Measurements from ENCODE around the gene PHTF1. TPM values are rescaled to one million over a fixed set of nuclear protein-coding genes. Genes with fewer than 3 reads are reported as not detected.

Gene PHTF1
- total RNA-seq, 4 donors from 2014 or later, result 1.5 to 17.8 (median 6.9) TPM

GRCh38 chr1:113692342-113692741, 66.9 kb downstream of the PHTF1 start:
- intact Hi-C loops (cut with DNase I; ENCODE audit: low total_unique reads), result no loop called here
- Histone ChIP-seq H3K4me3 (no peak overlapping the region), H3K9me3 (peaks cover 9 to 11% of the 10 kb centered on the region in 2 donors), H3K27ac (no peak overlapping the region), H3K36me3 (peaks cover 0 to 23% (median 2%) of the 10 kb centered on the region in 4 donors), H3K27me3 (no peaks in the 10 kb centered on the region), H3K4me1 (no peaks in the 10 kb centered on the region)
- DNase-seq, result no peak
- no peak for TF ChIP-seq CTCF (IDR thresholded peaks at IDR 0.05)
- no peak for TF ChIP-seq POLR2A (IDR thresholded peaks at IDR 0.05)
- TF ChIP-seq POLR2AphosphoS5 (IDR thresholded peaks at IDR 0.05), result no peak
- no peak for TF ChIP-seq EP300 (IDR thresholded peaks at IDR 0.05; ENCODE audit: low read depth)
- in situ Hi-C loops (cut with MboI; ENCODE audit: low pct_ligation_motif_present in 1 of 4, low pct_unique_long_range_greater_than_20kb in 1 of 4, low sequenced_read_pairs in 3 of 4), result loop anchor here in 1 of 4 donors (25.0 kb wide), 1 partner anchor 580 kb away; no protein-coding TSS in a partner anchor
- 70 to 81% methylated on average over 2 of the region's 2 CpGs for WGBS, 2 donors (ENCODE audit: low coverage in 1 of 2)

- TF ChIP-seq POLR2AphosphoS5 (IDR thresholded peaks at IDR 0.05) (no peak), CTCF (IDR thresholded peaks at IDR 0.05) (no peak), EP300 (IDR thresholded peaks at IDR 0.05; ENCODE audit: low read depth) (no peak), POLR2A (IDR thresholded peaks at IDR 0.05) (no peak)
- intact Hi-C loops (cut with DNase I; ENCODE audit: low total_unique reads), result no loop called here
- DNase-seq, result no peak
- WGBS, 2 donors (ENCODE audit: low coverage in 1 of 2), result 92 to 100% methylated on average over 2 of the region's 2 CpGs
- Histone ChIP-seq H3K27me3 (no peaks in the 10 kb centered on the region), H3K4me1 (no peaks in the 10 kb centered on the region), H3K4me3 (no peak overlapping the region), H3K36me3 (peaks cover 0 to 23% (median 1%) of the 10 kb centered on the region in 4 donors), H3K9me3 (peaks cover 9 to 11% of the 10 kb centered on the region in 2 donors), H3K27ac (no peak overlapping the region)
- in situ Hi-C loops (cut with MboI; ENCODE audit: low pct_ligation_motif_present in 1 of 4, low pct_unique_long_range_greater_than_20kb in 1 of 4, low sequenced_read_pairs in 3 of 4), result loop anchor here in 1 of 4 donors (25.0 kb wide), 1 partner anchor 579 kb away; no protein-coding TSS in a partner anchor
Observed at GRCh38 chr1:113691184-113691583, 68.1 kb downstream of the PHTF1 start.

- no peak overlapping the region for H3K4me3 ChIP-seq
- H3K36me3 ChIP-seq, result peaks cover 0 to 10% (median 2%) of the 10 kb centered on the region in 4 donors
- intact Hi-C loops (cut with DNase I; ENCODE audit: low total_unique reads), result no loop called here
- peaks cover 0 to 11% (median 3%) of the 10 kb centered on the region in 4 donors for H3K4me1 ChIP-seq
- WGBS, 2 donors (ENCODE audit: low coverage in 1 of 2), result 85 to 86% methylated on average over 3 of the region's 3 CpGs
- in situ Hi-C loops (cut with MboI; ENCODE audit: low pct_ligation_motif_present in 1 of 4, low pct_unique_long_range_greater_than_20kb in 1 of 4, low sequenced_read_pairs in 3 of 4), result loop anchor here (10.0 to 25.0 kb wide), 3 partner anchors 542 to 575 kb away; no protein-coding TSS in a partner anchor
- no peak for DNase-seq
- H3K27me3 ChIP-seq, result no peaks in the 10 kb centered on the region
- no peaks in the 10 kb centered on the region for H3K9me3 ChIP-seq
- TF ChIP-seq POLR2AphosphoS5 (IDR thresholded peaks at IDR 0.05), result no peak
- H3K27ac ChIP-seq, result peak overlapping the region in 1 of 4 donors; percentile 13
Observed at GRCh38 chr1:113686891-113687618, 72.2 kb downstream of the PHTF1 start.

GRCh38 chr1:113684153-113684541, 75.1 kb downstream of the PHTF1 start:
- in situ Hi-C loops (cut with MboI; ENCODE audit: low pct_ligation_motif_present in 1 of 4, low pct_unique_long_range_greater_than_20kb in 1 of 4, low sequenced_read_pairs in 3 of 4) (loop anchor here (10.0 to 25.0 kb wide), 3 partner anchors 539 to 572 kb away; no protein-coding TSS in a partner anchor), intact Hi-C loops (cut with DNase I; ENCODE audit: low total_unique reads) (no loop called here)
- Histone ChIP-seq H3K36me3 (peaks cover 0 to 5% (median 2%) of the 10 kb centered on the region in 4 donors), H3K27ac (peak overlapping the region; percentile 32 to 71 (median 56)), H3K4me3 (no peak overlapping the region), H3K4me1 (peaks cover 0 to 11% (median 3%) of the 10 kb centered on the region in 4 donors), H3K27me3 (no peaks in the 10 kb centered on the region), H3K9me3 (no peaks in the 10 kb centered on the region)
- TF ChIP-seq POLR2A (IDR thresholded peaks at IDR 0.05) (no peak), EP300 (IDR thresholded peaks at IDR 0.05; ENCODE audit: low read depth) (no peak), POLR2AphosphoS5 (IDR thresholded peaks at IDR 0.05) (peak; percentile 10 to 38 (median 15))
- peak; percentile 41 for DNase-seq
- WGBS, 2 donors (ENCODE audit: low coverage in 1 of 2), result 64 to 69% methylated on average over 6 of the region's 6 CpGs
